H1 (cell line): ENCODE results near the gene OLFM1. TPM values are rescaled to one million over a fixed set of nuclear protein-coding genes. Genes with fewer than 3 reads are reported as not detected.

ENCODE experiments used
- BACH1 ChIP-seq: IDR thresholded peaks from 2 replicates; pipeline ENCODE4 v1.6.1; 2012; ENCODE audit warnings: low read length, improper control_type of control experiment
- CBX5 ChIP-seq: fragments of 300-800, 300-1000 bp; sonication (generic); IDR thresholded peaks from 2 replicates; pipeline ENCODE4 v1.7.1; 2016; ENCODE audit warnings: antibody characterized with exemption, low read length, low read depth
- CTBP2 ChIP-seq: IDR thresholded peaks from 2 replicates; pipeline ENCODE4 v1.7.0; 2011; ENCODE audit warnings: borderline replicate concordance, mild to moderate bottlenecking, moderate library complexity, mixed read lengths, low read length; ENCODE audit not compliant: insufficient read depth, insufficient read length
- EZH2 ChIP-seq: fragments of 200-600 bp; sonication (generic); IDR thresholded peaks from 2 replicates; pipeline ENCODE4 v1.7.1; 2012; ENCODE audit warnings: low read depth, mild to moderate bottlenecking, moderate library complexity, low read length, inconsistent platforms; ENCODE audit not compliant: severe bottlenecking
- HDAC2 ChIP-seq, 2 experiments: fragments of 300-600 bp in 1 of 2; sonication (generic) in 1 of 2; IDR thresholded peaks; 2 replicates each; pipeline ENCODE4 v1.6.1; 2011 to 2012; ENCODE audit warnings: low read depth in 2 of 2, low read length in 2 of 2, mild to moderate bottlenecking in 2 of 2, moderate library complexity in 2 of 2, borderline replicate concordance in 1 of 2, inconsistent platforms in 1 of 2
- JUN ChIP-seq: IDR thresholded peaks from 2 replicates; pipeline ENCODE4 v1.6.1; 2011; ENCODE audit warnings: low read depth, mild to moderate bottlenecking, improper control_type of control experiment, low read length
- MAFK ChIP-seq: IDR thresholded peaks from 2 replicates; pipeline ENCODE4 v1.6.1; 2012; ENCODE audit warnings: low read depth, mild to moderate bottlenecking, improper control_type of control experiment, low read length
- MAX ChIP-seq: IDR thresholded peaks from 2 replicates; pipeline ENCODE4 v1.6.1; 2012; ENCODE audit warnings: inconsistent platforms
- NANOG ChIP-seq: IDR thresholded peaks from 2 replicates; pipeline ENCODE4 v1.6.1; 2011; ENCODE audit warnings: low read length, low read depth, mild to moderate bottlenecking, inconsistent platforms; ENCODE audit not compliant: insufficient read depth, poor library complexity, severe bottlenecking
- PHF8 ChIP-seq: fragments of 200-600 bp; sonication (generic); conservative IDR thresholded peaks from 2 replicates; pipeline ENCODE4 v1.7.1; 2012; ENCODE audit warnings: low read depth, mild to moderate bottlenecking, inconsistent platforms, low read length, moderate library complexity
- POLR2A ChIP-seq, 2 experiments: IDR thresholded peaks; 1 replicate in 1 of 2; 2 replicates in 1 of 2; pipeline ENCODE4 v1.6.1; 2011; ENCODE audit warnings: low read depth in 2 of 2, low read length in 2 of 2, mild to moderate bottlenecking in 2 of 2; ENCODE audit errors: control extremely low read depth in 1 of 2
- RXRA ChIP-seq: IDR thresholded peaks from 2 replicates; pipeline ENCODE4 v1.6.1; 2011; ENCODE audit warnings: low read depth, mild to moderate bottlenecking, low read length, moderate library complexity; ENCODE audit not compliant: insufficient read depth
- TBP ChIP-seq: IDR thresholded peaks from 2 replicates; pipeline ENCODE4 v1.6.1; 2011; ENCODE audit warnings: low read depth, low read length, improper control_type of control experiment
- TEAD4 ChIP-seq: IDR thresholded peaks from 2 replicates; pipeline ENCODE4 v1.6.1; 2012; ENCODE audit warnings: low read depth, low read length, inconsistent platforms, mixed read lengths
- YY1 ChIP-seq: IDR thresholded peaks from 2 replicates; pipeline ENCODE4 v1.6.1; 2011; ENCODE audit warnings: low read depth, mild to moderate bottlenecking, low read length
- ZNF274 ChIP-seq: IDR thresholded peaks from 2 replicates; pipeline ENCODE4 v1.7.0; 2012; ENCODE audit warnings: low read length, borderline replicate concordance; ENCODE audit errors: extremely low read depth
- polyA plus RNA-seq, 7 experiments: library from polyadenylated mRNA; depleted of rRNA in 3 of 7; stranded (reverse) in 5 of 7; unstranded in 2 of 7; fragments of >200 nt in 5 of 7; fragments of 200-250 nt in 2 of 7; gene quantifications; 1 replicate in 5 of 7; 2 replicates in 1 of 7; 4 replicates in 1 of 7; pipeline versions ENCODE4 v1.2.1 to v1.2.3, GENCODE V29; 2011 to 2013; ENCODE audit warnings: missing spikeins in 2 of 7, mixed read lengths in 2 of 7
- total RNA-seq: library from RNA; stranded (reverse); fragmentation: NEBNext Ultra II Directional; extraction: Animal tissue kit (Norgen Biotek cat#: 25700); gene quantifications from 2 replicates; pipeline ENCODE4 v1.2.1, GENCODE V29; 2021
- TF ChIP-seq, protein P1 (sequence below): IDR thresholded peaks from 2 replicates; pipeline ENCODE4 v1.6.1; 2011; ENCODE audit warnings: low read length, improper control_type of control experiment

Gene OLFM1
- total and polyA plus RNA-seq, 2 of the 8 experiments (the other 6 are each of a cell fraction or from before 2014, with no cell fraction given), result 53.0 to 53.4 TPM

GRCh38 chr9:135087489-135087792 lies at the start of gene OLFM1 (continued):
- TF ChIP-seq, protein P1, sequence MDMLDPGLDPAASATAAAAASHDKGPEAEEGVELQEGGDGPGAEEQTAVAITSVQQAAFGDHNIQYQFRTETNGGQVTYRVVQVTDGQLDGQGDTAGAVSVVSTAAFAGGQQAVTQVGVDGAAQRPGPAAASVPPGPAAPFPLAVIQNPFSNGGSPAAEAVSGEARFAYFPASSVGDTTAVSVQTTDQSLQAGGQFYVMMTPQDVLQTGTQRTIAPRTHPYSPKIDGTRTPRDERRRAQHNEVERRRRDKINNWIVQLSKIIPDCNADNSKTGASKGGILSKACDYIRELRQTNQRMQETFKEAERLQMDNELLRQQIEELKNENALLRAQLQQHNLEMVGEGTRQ, result no peak
- TF ChIP-seq JUN (no peak), BACH1 (0 out of 2 replicates have a peak, but pooled peaks have one; percentile 12), MAX (no peak), HDAC2 (IDR thresholded peaks at IDR 0.05; ENCODE audit: borderline replicate concordance in 1 of 2, low read depth in 2 of 2, low read length in 2 of 2) (0 out of 4 replicates have a peak, but pooled peaks of 1 of the 2 experiments have one; percentile 17), POLR2A (IDR thresholded peaks at IDR 0.05; ENCODE audit: control extremely low read depth in 1 of 2, low read depth in 2 of 2, low read length in 2 of 2) (no peak), PHF8 (no peak), MAFK (no peak), TEAD4 (0 out of 2 replicates have a peak, but pooled peaks have one; percentile 5), EZH2 (no peak), CBX5 (no peak), NANOG (no peak), ZNF274 (no peak), RXRA (no peak), CTBP2 (no peak), TBP (0 out of 2 replicates have a peak, but pooled peaks have one; percentile 11), YY1 (no peak; the same call in 1 of the 2 replicates)
